ENCODE results near the gene APOBEC2. TPM values are rescaled to one million over a fixed set of nuclear protein-coding genes. Genes with fewer than 3 reads are reported as not detected.

The APOBEC2 gene
- total RNA-seq, 1 donor, result not detected

- peak overlapping the region; percentile 89 for H3K4me3 ChIP-seq (ENCODE audit: low read depth, low read length)
- DNase-seq (ENCODE audit: low read depth), result peak; percentile 35
- no peak for TF ChIP-seq CTCF (IDR thresholded peaks at IDR 0.05; ENCODE audit: insufficient read depth, low read length)
Measured at GRCh38 chr6:41074692-41075436, 21.9 kb downstream of the APOBEC2 start.

GRCh38 chr6:41075651-41076626 lies 22.9 kb downstream of the APOBEC2 start:
- no peak overlapping the region for H3K4me3 ChIP-seq (ENCODE audit: low read depth, low read length)
- TF ChIP-seq CTCF (IDR thresholded peaks at IDR 0.05; ENCODE audit: insufficient read depth, low read length), result no peak
- no peak for DNase-seq (ENCODE audit: low read depth)

GRCh38 chr6:41077536-41077935 lies 24.5 kb downstream of the APOBEC2 start:
- TF ChIP-seq CTCF (IDR thresholded peaks at IDR 0.05; ENCODE audit: insufficient read depth, low read length), result no peak
- H3K4me3 ChIP-seq (ENCODE audit: low read depth, low read length), result no peak overlapping the region
- DNase-seq (ENCODE audit: low read depth), result no peak

- H3K4me3 ChIP-seq (ENCODE audit: low read depth, low read length), result no peak overlapping the region
- DNase-seq (ENCODE audit: low read depth), result no peak
- no peak for TF ChIP-seq CTCF (IDR thresholded peaks at IDR 0.05; ENCODE audit: insufficient read depth, low read length)
Measured at GRCh38 chr6:41078101-41078500, 25.1 kb downstream of the APOBEC2 start.

GRCh38 chr6:41079080-41079479 lies 26.1 kb downstream of the APOBEC2 start:
- no peak for DNase-seq (ENCODE audit: low read depth)
- no peak overlapping the region for H3K4me3 ChIP-seq (ENCODE audit: low read depth, low read length)
- TF ChIP-seq CTCF (IDR thresholded peaks at IDR 0.05; ENCODE audit: insufficient read depth, low read length), result no peak

GRCh38 chr6:41080621-41081020 lies 27.6 kb downstream of the APOBEC2 start:
- H3K4me3 ChIP-seq (ENCODE audit: low read depth, low read length), result no peak overlapping the region
- DNase-seq (ENCODE audit: low read depth), result no peak
- no peak for TF ChIP-seq CTCF (IDR thresholded peaks at IDR 0.05; ENCODE audit: insufficient read depth, low read length)

Data from fibroblast of the aortic adventitia (primary cell).